PC-9 (cell line): Measurements from ENCODE around the gene ZFAND2B. TPM values are rescaled to one million over a fixed set of nuclear protein-coding genes. Genes with fewer than 3 reads are reported as not detected.

Source experiments
- BruUV-seq: library from RNA; stranded (reverse); fragments of 400-500 nt; replicated peaks from 2 replicates; lab custom pipeline; 2021; lab: Mats Ljungman, UMichigan
- CTCF ChIA-PET: fragments of 300-600 bp; sonication (Branson Sonifier 250); formaldehyde crosslinking; loops from one replicate; lab custom pipeline; 2022; ENCODE audit warnings: antibody characterized with exemption; lab: Charles Lee
- POLR2A ChIA-PET: fragments of 300-600 bp; sonication (Branson Sonifier 250); formaldehyde crosslinking; loops from one replicate; lab custom pipeline; 2022; ENCODE audit warnings: antibody characterized with exemption; ENCODE audit not compliant: unreplicated experiment; lab: Charles Lee
- DNase-seq, 2 experiments: peaks; one replicate each; pipeline versions ENCODE4 v3.0.0 to v3.0.0-alpha.2; 2015 to 2022; ENCODE audit warnings: mixed read lengths in 1 of 2
- H2AFZ ChIP-seq: fragments of 200-600 bp; sonication (generic); 2 replicates; pipeline ENCODE4 v1.8.1; 2017; ENCODE audit warnings: antibody characterized with exemption
- H3F3A ChIP-seq: fragments of 200-600 bp; sonication (generic); 2 replicates; pipeline ENCODE4 v1.8.1; 2017; ENCODE audit warnings: antibody characterized with exemption, mild to moderate bottlenecking, low read depth; ENCODE audit not compliant: insufficient read depth
- H3K27ac ChIP-seq: fragments of 200-600 bp; sonication (generic); 2 replicates; pipeline ENCODE4 v1.6.1; 2016; ENCODE audit warnings: mixed run types
- H3K27me3 ChIP-seq: fragments of 200-600 bp; sonication (generic); 2 replicates; pipeline ENCODE4 v1.6.1; 2016; ENCODE audit warnings: low read depth, mixed run types; ENCODE audit not compliant: insufficient read depth
- H3K36me3 ChIP-seq: fragments of 200-600 bp; sonication (generic); 2 replicates; pipeline ENCODE4 v1.6.1; 2016; ENCODE audit warnings: low read depth, mixed run types
- H3K4me1 ChIP-seq: fragments of 200-600 bp; sonication (generic); replicated peaks from 2 replicates; pipeline ENCODE4 v1.6.1; 2016; ENCODE audit warnings: mixed run types; ENCODE audit not compliant: insufficient read depth
- H3K4me2 ChIP-seq: fragments of 200-600 bp; sonication (generic); 2 replicates; pipeline ENCODE4 v1.6.1; 2017; ENCODE audit warnings: mixed run types
- H3K4me3 ChIP-seq: fragments of 200-600 bp; sonication (generic); 2 replicates; pipeline ENCODE4 v1.6.1; 2016; ENCODE audit warnings: mixed run types
- H3K79me2 ChIP-seq: fragments of 200-600 bp; sonication (generic); 2 replicates; pipeline ENCODE4 v1.6.1; 2017; ENCODE audit warnings: low read depth, mixed run types
- H3K9me2 ChIP-seq: fragments of 200-600 bp; sonication (generic); 2 replicates; pipeline ENCODE4 v1.8.1; 2017; ENCODE audit warnings: mild to moderate bottlenecking; ENCODE audit not compliant: insufficient read depth
- H3K9me3 ChIP-seq: fragments of 200-600 bp; sonication (generic); 2 replicates; pipeline ENCODE4 v1.8.1; 2016; ENCODE audit warnings: low read depth; ENCODE audit not compliant: insufficient read depth
- H4K20me1 ChIP-seq: fragments of 200-600 bp; sonication (generic); 2 replicates; pipeline ENCODE4 v1.8.1; 2017; ENCODE audit not compliant: insufficient read depth
- CTCF ChIP-seq: fragments of 200-600 bp; sonication (generic); conservative IDR thresholded peaks from 2 replicates; pipeline ENCODE4 v1.6.1; 2017; ENCODE audit warnings: mixed run types, antibody characterized with exemption, mild to moderate bottlenecking, moderate library complexity
- EZH2 ChIP-seq: fragments of 200-600 bp; sonication (generic); IDR thresholded peaks from 2 replicates; pipeline ENCODE4 v1.8.0; 2017; ENCODE audit warnings: antibody characterized with exemption, low read depth
- intact Hi-C: fragments of 100-400 bp; cut with micrococcal nuclease; formaldehyde crosslinking; loops from one replicate; pipeline ENCODE4 v1.10.0; 2022; ENCODE audit not compliant: unreplicated experiment
- total RNA-seq: library from RNA; stranded (reverse); gene quantifications from 2 replicates; pipeline ENCODE4 v1.2.3, GENCODE V29; 2021

ZFAND2B gene
- total RNA-seq, 1 experiment from 2014 or later: 24.6 TPM

GRCh38 chr2:219204425-219205164 is 2.0 kb upstream of the ZFAND2B start:
- no TSS peak for BruUV-seq
- Histone ChIP-seq H3K27me3 (no peaks in the 10 kb centered on the region), H3K4me1 (peaks cover 18% of the 10 kb centered on the region), H3K27ac (no peak overlapping the region), H4K20me1 (no peaks in the 10 kb centered on the region), H3K79me2 (no peaks in the 10 kb centered on the region), H2AFZ (no peak overlapping the region), H3K4me3 (no peak overlapping the region), H3F3A (peaks cover 14% of the 10 kb centered on the region; the same call in 1 of the 2 replicates), H3K9me2 (no peaks in the 10 kb centered on the region), H3K36me3 (no peaks in the 10 kb centered on the region), H3K4me2 (no peak overlapping the region), H3K9me3 (no peaks in the 10 kb centered on the region)
- TF ChIP-seq EZH2: no peak
- no peak for TF ChIP-seq CTCF
- ChIA-PET CTCF (no interaction called here), POLR2A (interaction anchor here (0.6 kb wide), 1 partner anchor 13 kb away, joined by 7 read pairs; no protein-coding TSS in a partner anchor)
- no peak for DNase-seq
- intact Hi-C loops: no loop called here

- Histone ChIP-seq H3K36me3 (no peaks in the 10 kb centered on the region), H3K9me3 (no peaks in the 10 kb centered on the region), H3K9me2 (no peaks in the 10 kb centered on the region), H4K20me1 (no peaks in the 10 kb centered on the region), H3K79me2 (no peaks in the 10 kb centered on the region), H3K4me2 (no peak overlapping the region), H3K4me1 (peaks cover 18% of the 10 kb centered on the region), H3K4me3 (no peak overlapping the region), H2AFZ (no peak overlapping the region), H3K27me3 (no peaks in the 10 kb centered on the region), H3K27ac (no peak overlapping the region), H3F3A (peaks cover 14% of the 10 kb centered on the region; the same call in 1 of the 2 replicates)
- no TSS peak for BruUV-seq
- ChIA-PET POLR2A (no interaction called here), CTCF (interaction anchor here (0.7 kb wide), 1 partner anchor 31 kb away, joined by 3 read pairs; no protein-coding TSS in a partner anchor)
- DNase-seq: no peak
- intact Hi-C loops: no loop called here
- TF ChIP-seq CTCF (no peak), EZH2 (no peak)
Observed at GRCh38 chr2:219205165-219205538, 1.4 kb upstream of the ZFAND2B start.

- Histone ChIP-seq H2AFZ (peak overlapping the region; percentile 80), H3K4me3 (peak overlapping the region; percentile 78), H3K27me3 (no peaks in the 10 kb centered on the region), H3K4me1 (peaks cover 18% of the 10 kb centered on the region), H3K4me2 (peak overlapping the region; percentile 100), H3K9me2 (no peaks in the 10 kb centered on the region), H4K20me1 (no peaks in the 10 kb centered on the region), H3K79me2 (no peaks in the 10 kb centered on the region), H3K9me3 (no peaks in the 10 kb centered on the region), H3F3A (peaks cover 14% of the 10 kb centered on the region; the same call in 1 of the 2 replicates), H3K36me3 (no peaks in the 10 kb centered on the region), H3K27ac (peak overlapping the region; percentile 40)
- intact Hi-C loops: loop anchor here (1.0 to 2.0 kb wide), 3 partner anchors 29 to 73 kb away; partner anchors contain the start of genes CNPPD1, DNAJB2 and NHEJ1
- POLR2A ChIA-PET: interaction anchor here (0.6 to 0.7 kb wide), 5 partner anchors 13 to 437 kb away, joined by 3 to 14 read pairs (median 5); partner anchors contain the start of gene CNPPD1
- DNase-seq: no peak
- CTCF ChIA-PET: no interaction called here
- TSS peak; percentile 66 for BruUV-seq
- no peak for TF ChIP-seq EZH2
- TF ChIP-seq CTCF: no peak
Observed at GRCh38 chr2:219205981-219206327, 628 bp upstream of the ZFAND2B start.
